ENCODE data around the gene RAB44.

- TF ChIP-seq EZH2 (IDR thresholded peaks at IDR 0.05), result no peak
- no peak for TF ChIP-seq POLR2AphosphoS5 (IDR thresholded peaks at IDR 0.05; ENCODE audit: borderline replicate concordance, low read depth, low read length)
- TF ChIP-seq FOXP2 (optimal IDR thresholded peaks at IDR 0.05; ENCODE audit: control extremely low read depth, extremely low read length, insufficient read depth), result no peak
Measured at GRCh38 chr6:36730424-36731380, 33.1 kb downstream of the RAB44 start.

Data from SK-N-MC (cell line).